Measurements from ENCODE around the gene SLC22A12.

GRCh38 chr11:64582885-64583284, 8.1 kb upstream of the SLC22A12 start:
- TF ChIP-seq, protein P1, sequence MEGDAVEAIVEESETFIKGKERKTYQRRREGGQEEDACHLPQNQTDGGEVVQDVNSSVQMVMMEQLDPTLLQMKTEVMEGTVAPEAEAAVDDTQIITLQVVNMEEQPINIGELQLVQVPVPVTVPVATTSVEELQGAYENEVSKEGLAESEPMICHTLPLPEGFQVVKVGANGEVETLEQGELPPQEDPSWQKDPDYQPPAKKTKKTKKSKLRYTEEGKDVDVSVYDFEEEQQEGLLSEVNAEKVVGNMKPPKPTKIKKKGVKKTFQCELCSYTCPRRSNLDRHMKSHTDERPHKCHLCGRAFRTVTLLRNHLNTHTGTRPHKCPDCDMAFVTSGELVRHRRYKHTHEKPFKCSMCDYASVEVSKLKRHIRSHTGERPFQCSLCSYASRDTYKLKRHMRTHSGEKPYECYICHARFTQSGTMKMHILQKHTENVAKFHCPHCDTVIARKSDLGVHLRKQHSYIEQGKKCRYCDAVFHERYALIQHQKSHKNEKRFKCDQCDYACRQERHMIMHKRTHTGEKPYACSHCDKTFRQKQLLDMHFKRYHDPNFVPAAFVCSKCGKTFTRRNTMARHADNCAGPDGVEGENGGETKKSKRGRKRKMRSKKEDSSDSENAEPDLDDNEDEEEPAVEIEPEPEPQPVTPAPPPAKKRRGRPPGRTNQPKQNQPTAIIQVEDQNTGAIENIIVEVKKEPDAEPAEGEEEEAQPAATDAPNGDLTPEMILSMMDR (IDR thresholded peaks at IDR 0.05) = no peak
- no peak for TF ChIP-seq POLR2A (IDR thresholded peaks at IDR 0.05)

All from right lobe of liver (tissue), 4 donors.